ENCODE measurements around the gene GNG4. TPM values are rescaled to one million over a fixed set of nuclear protein-coding genes. Genes with fewer than 3 reads are reported as not detected.
"Not testable (repeated sequence)": the region's sequence is repeated elsewhere in the genome, so short reads cannot be mapped to it uniquely, and the experiment has no call there.

The GNG4 gene
- total RNA-seq, 1 donor from 2014 or later: 3.8 TPM

- H3K27me3 ChIP-seq (ENCODE audit: insufficient read depth, low read length): no peaks in the 10 kb centered on the region
Measured at GRCh38 chr1:235573880-235574279, 75.7 kb downstream of the GNG4 start.

GRCh38 chr1:235572971-235573370 lies 76.6 kb downstream of the GNG4 start:
- not testable (repeated sequence) for H3K9me3 ChIP-seq (ENCODE audit: insufficient read depth, low read depth, low read length); H3K9me3 Mint-ChIP-seq (ENCODE audit: unreplicated experiment); H3K27ac ChIP-seq (ENCODE audit: low read depth, low read length); H3K4me3 Mint-ChIP-seq (ENCODE audit: unreplicated experiment); FAIRE-seq; H4K20me1 ChIP-seq (ENCODE audit: insufficient read depth, low read length); DNase-seq (ENCODE audit: low read depth); H3K4me2 ChIP-seq (ENCODE audit: low read length); H2AFZ ChIP-seq (ENCODE audit: low read depth, low read length); H3K27me3 ChIP-seq (ENCODE audit: insufficient read depth, low read length); H3K27ac Mint-ChIP-seq (ENCODE audit: unreplicated experiment); H3K4me1 Mint-ChIP-seq (ENCODE audit: low read depth, unreplicated experiment); H3K27me3 Mint-ChIP-seq (ENCODE audit: low read depth, unreplicated experiment); H3K79me2 ChIP-seq (ENCODE audit: insufficient read depth, low read length); H3K4me1 ChIP-seq (ENCODE audit: insufficient read depth, low read length); H3K36me3 Mint-ChIP-seq (ENCODE audit: low read depth, unreplicated experiment); H3K9ac ChIP-seq (ENCODE audit: low read length); H3K4me3 ChIP-seq (ENCODE audit: insufficient read depth, low read depth, low read length); H3K36me3 ChIP-seq (ENCODE audit: insufficient read depth, low read length)

More at GRCh38 chr1:235573880-235574279, 75.7 kb downstream of the GNG4 start:
- Histone ChIP-seq H3K27ac (ENCODE audit: low read depth, low read length) (no peak overlapping the region), H3K9me3 (ENCODE audit: insufficient read depth, low read depth, low read length) (no peaks in the 10 kb centered on the region), H3K4me2 (ENCODE audit: low read length) (no peak overlapping the region), H3K9ac (ENCODE audit: low read length) (no peak overlapping the region), H3K36me3 (ENCODE audit: insufficient read depth, low read length) (no peaks in the 10 kb centered on the region), H3K4me1 (ENCODE audit: insufficient read depth, low read length) (no peaks in the 10 kb centered on the region), H3K4me3 (ENCODE audit: insufficient read depth, low read depth, low read length) (no peak overlapping the region), H3K79me2 (ENCODE audit: insufficient read depth, low read length) (no peaks in the 10 kb centered on the region), H2AFZ (ENCODE audit: low read depth, low read length) (no peak overlapping the region), H4K20me1 (ENCODE audit: insufficient read depth, low read length) (no peaks in the 10 kb centered on the region)
- no peaks in the 10 kb centered on the region for H3K4me1 Mint-ChIP-seq (ENCODE audit: low read depth, unreplicated experiment)
- H3K36me3 Mint-ChIP-seq (ENCODE audit: low read depth, unreplicated experiment): no peaks in the 10 kb centered on the region
- no peak overlapping the region for H3K27ac Mint-ChIP-seq (ENCODE audit: unreplicated experiment)
- no peak for DNase-seq (ENCODE audit: low read depth)
- no peaks in the 10 kb centered on the region for H3K9me3 Mint-ChIP-seq (ENCODE audit: unreplicated experiment)
- H3K4me3 Mint-ChIP-seq (ENCODE audit: unreplicated experiment): no peak overlapping the region
- H3K27me3 Mint-ChIP-seq (ENCODE audit: low read depth, unreplicated experiment): no peaks in the 10 kb centered on the region
- TF ChIP-seq CTCF (IDR thresholded peaks at IDR 0.05; ENCODE audit: insufficient read depth, low read depth, low read length) (no peak), EZH2 (IDR thresholded peaks at IDR 0.05; ENCODE audit: insufficient read depth, low read length) (no peak)
- no peak for FAIRE-seq

GRCh38 chr1:235571482-235571881 lies 78.1 kb downstream of the GNG4 start:
- Mint-ChIP-seq H3K4me3 (ENCODE audit: unreplicated experiment) (no peak overlapping the region), H3K27me3 (ENCODE audit: low read depth, unreplicated experiment) (no peaks in the 10 kb centered on the region), H3K4me1 (ENCODE audit: low read depth, unreplicated experiment) (no peaks in the 10 kb centered on the region), H3K9me3 (ENCODE audit: unreplicated experiment) (no peaks in the 10 kb centered on the region), H3K36me3 (ENCODE audit: low read depth, unreplicated experiment) (no peaks in the 10 kb centered on the region), H3K27ac (ENCODE audit: unreplicated experiment) (no peak overlapping the region)
- DNase-seq (ENCODE audit: low read depth) (no peak), FAIRE-seq (no peak)
- Histone ChIP-seq H4K20me1 (ENCODE audit: insufficient read depth, low read length) (no peaks in the 10 kb centered on the region), H3K79me2 (ENCODE audit: insufficient read depth, low read length) (no peaks in the 10 kb centered on the region), H2AFZ (ENCODE audit: low read depth, low read length) (no peak overlapping the region), H3K4me1 (ENCODE audit: insufficient read depth, low read length) (no peaks in the 10 kb centered on the region), H3K4me3 (ENCODE audit: insufficient read depth, low read depth, low read length) (no peak overlapping the region), H3K4me2 (ENCODE audit: low read length) (no peak overlapping the region), H3K27me3 (ENCODE audit: insufficient read depth, low read length) (no peaks in the 10 kb centered on the region), H3K9ac (ENCODE audit: low read length) (no peak overlapping the region), H3K9me3 (ENCODE audit: insufficient read depth, low read depth, low read length) (no peaks in the 10 kb centered on the region), H3K27ac (ENCODE audit: low read depth, low read length) (no peak overlapping the region), H3K36me3 (ENCODE audit: insufficient read depth, low read length) (no peaks in the 10 kb centered on the region)
- TF ChIP-seq CTCF (IDR thresholded peaks at IDR 0.05; ENCODE audit: insufficient read depth, low read depth, low read length) (no peak), EZH2 (IDR thresholded peaks at IDR 0.05; ENCODE audit: insufficient read depth, low read length) (no peak)

Data from astrocyte (in vitro differentiated cells and primary cell).